Dendritic cell treated with granulocyte-macrophage colony-stimulating factor and Interleukin-4, amounts not matched to agents 40 ng/mL and 50 ng/mL, for 4 days (primary cell): Measurements from ENCODE around the gene FAT1.

Experiments used
- H3K27ac Mint-ChIP-seq: one replicate; pipeline ENCODE4 v1.8.0; 2022; ENCODE audit warnings: mild to moderate bottlenecking, mixed read lengths
- H3K27me3 Mint-ChIP-seq: one replicate; pipeline ENCODE4 v1.8.0; 2022; ENCODE audit warnings: mild to moderate bottlenecking, mixed read lengths
- H3K36me3 Mint-ChIP-seq: one replicate; pipeline ENCODE4 v1.8.0; 2022; ENCODE audit warnings: low read depth, mixed read lengths
- H3K4me1 Mint-ChIP-seq: one replicate; pipeline ENCODE4 v1.8.0; 2022; ENCODE audit warnings: low read depth, mixed read lengths
- H3K4me3 Mint-ChIP-seq: one replicate; pipeline ENCODE4 v1.8.0; 2022; ENCODE audit warnings: mild to moderate bottlenecking, moderate library complexity, mixed read lengths
- H3K9me3 Mint-ChIP-seq: one replicate; pipeline ENCODE4 v1.8.0; 2022; ENCODE audit warnings: mixed read lengths
- intact Hi-C: fragments of 100-400 bp; cut with micrococcal nuclease; formaldehyde crosslinking; loops from one replicate; pipeline ENCODE4 v1.15.0; 2022

FAT1 gene

DNA sequence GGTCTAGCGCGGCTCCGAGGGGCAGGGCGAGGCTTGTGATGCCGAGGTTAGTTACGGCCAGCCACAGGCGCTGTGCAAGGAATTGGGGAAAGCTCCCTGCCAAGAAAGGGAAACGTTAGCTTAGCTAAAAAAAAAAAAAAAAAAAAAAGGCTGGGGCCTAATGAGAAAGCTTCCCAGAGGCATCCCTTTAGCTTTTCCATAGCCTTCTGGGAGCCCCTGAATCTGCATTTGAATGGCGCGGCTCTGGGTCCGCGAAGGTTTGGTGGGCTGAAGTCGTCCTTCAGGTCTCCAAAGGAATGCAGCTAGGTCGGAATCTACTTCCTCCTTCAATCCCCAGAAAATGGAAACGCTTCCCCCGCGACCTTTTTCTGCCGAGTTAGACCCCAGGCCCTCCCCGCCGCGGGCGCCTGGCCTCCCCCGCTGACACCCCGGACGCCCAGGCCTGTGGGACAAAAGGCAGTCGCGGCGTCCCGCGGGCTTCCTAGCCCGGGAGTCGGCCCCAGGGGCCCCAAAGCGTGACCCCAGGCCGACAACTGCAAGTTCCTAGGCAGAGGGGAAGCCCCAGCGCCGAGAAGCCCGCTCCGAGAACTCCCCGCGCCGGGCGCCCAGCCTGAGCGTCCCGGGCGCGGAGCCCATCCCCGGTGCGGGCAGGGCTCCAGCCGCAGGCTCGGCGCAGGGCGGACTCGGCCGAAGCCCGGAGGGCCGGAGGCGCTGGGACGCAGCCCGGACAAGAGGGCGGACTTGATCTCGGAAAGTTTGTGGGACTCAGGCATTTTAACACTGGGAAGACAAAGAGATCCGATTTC lies 605 bp upstream of the FAT1 start:
- Mint-ChIP-seq H3K9me3 (no peaks in the 10 kb centered on the region), H3K4me3 (peak overlapping the region; percentile 61), H3K4me1 (no peaks in the 10 kb centered on the region), H3K36me3 (no peaks in the 10 kb centered on the region), H3K27me3 (peaks cover 71% of the 10 kb centered on the region), H3K27ac (no peak overlapping the region)
- intact Hi-C loops, result no loop called here

DNA sequence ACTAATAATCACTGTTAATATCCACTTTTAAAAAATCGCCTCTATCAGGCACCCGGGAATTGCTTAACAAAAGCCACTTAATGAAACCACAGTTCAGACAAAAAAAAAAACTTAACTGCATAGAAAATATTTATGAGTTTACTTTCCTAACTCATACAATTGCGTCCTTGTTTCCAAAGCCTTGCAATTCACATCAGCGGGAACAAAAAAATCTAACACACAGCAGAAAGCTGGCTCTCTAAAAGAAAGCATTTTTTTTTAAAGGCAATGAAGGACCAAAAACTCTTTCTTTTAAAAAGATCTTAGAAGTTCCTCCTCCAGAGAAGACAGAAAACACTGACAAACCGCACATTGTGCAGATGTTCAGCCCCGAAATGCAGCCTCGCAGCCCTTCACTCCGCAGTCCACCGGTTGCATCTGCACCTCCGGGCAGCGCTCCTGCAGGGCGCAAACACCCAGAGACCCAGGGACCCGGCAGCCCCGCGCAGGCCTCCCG lies 812 bp downstream of the FAT1 start:
- H3K27me3 Mint-ChIP-seq, result peaks cover 59% of the 10 kb centered on the region
- H3K4me3 Mint-ChIP-seq, result peak overlapping the region; percentile 52
- H3K9me3 Mint-ChIP-seq, result no peaks in the 10 kb centered on the region
- H3K27ac Mint-ChIP-seq, result no peak overlapping the region
- H3K4me1 Mint-ChIP-seq, result no peaks in the 10 kb centered on the region
- H3K36me3 Mint-ChIP-seq, result no peaks in the 10 kb centered on the region
- intact Hi-C loops, result no loop called here

DNA sequence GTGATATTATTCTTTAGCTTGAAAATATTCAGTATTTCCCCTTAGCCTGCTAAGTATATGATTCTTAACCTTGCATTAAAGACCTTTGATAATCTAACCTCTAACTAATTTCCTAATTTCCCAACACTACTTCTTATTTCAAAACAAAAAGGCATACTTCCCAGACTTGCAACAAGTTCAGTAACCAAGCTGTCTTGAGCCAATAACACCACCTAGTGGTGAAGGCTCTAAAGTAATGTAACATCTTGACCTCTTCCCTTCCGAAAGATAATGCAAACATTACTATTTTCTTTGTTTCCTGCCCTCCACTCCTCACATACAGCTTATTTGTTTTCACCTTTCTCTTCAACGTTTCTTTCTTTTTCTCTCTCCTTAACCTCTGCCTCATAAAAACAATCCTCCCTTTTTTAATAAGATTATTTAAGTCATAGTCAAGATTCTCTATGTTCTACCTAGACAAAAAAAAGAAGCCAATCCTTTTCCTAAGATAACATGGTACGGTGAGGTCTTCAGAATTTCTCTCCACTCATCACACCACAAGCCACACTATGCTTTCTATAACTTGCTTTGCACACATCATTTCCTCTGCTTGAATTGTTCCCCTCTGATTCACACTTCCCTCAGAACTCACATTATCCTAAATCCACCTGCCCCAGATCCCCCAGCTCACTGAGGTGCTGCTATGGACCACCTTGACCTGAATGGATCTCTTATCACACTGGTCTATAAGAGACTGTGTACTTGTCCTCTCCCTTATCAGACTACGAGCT lies 3.5 kb downstream of the FAT1 start:
- H3K4me3 Mint-ChIP-seq, result no peak overlapping the region
- intact Hi-C loops, result no loop called here
- H3K36me3 Mint-ChIP-seq, result no peaks in the 10 kb centered on the region
- H3K27ac Mint-ChIP-seq, result no peak overlapping the region
- no peaks in the 10 kb centered on the region for H3K4me1 Mint-ChIP-seq
- peaks cover 35% of the 10 kb centered on the region for H3K27me3 Mint-ChIP-seq
- no peaks in the 10 kb centered on the region for H3K9me3 Mint-ChIP-seq

DNA sequence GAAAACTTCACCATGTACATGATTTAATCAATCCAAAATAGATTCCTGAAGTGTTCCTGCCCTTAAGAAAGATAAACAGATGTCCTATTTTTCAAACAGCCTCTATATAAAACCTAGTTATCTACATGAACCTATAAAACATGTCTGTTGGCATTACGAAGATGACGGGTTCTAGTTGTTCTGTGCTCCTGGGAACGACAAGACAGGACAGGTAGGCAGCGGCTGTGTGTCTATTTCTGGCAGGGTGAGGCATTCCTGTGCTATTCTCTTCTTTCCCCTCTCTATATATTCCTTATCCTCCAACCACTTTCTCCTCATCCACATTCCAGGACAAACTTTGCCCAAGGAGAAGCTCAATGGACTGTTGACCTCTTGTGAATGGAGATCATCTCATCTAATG lies 6.1 kb downstream of the FAT1 start:
- Mint-ChIP-seq H3K4me3 (no peak overlapping the region), H3K9me3 (peaks cover 22% of the 10 kb centered on the region), H3K27ac (no peak overlapping the region), H3K36me3 (no peaks in the 10 kb centered on the region), H3K27me3 (peaks cover 12% of the 10 kb centered on the region), H3K4me1 (no peaks in the 10 kb centered on the region)
- intact Hi-C loops, result no loop called here

DNA sequence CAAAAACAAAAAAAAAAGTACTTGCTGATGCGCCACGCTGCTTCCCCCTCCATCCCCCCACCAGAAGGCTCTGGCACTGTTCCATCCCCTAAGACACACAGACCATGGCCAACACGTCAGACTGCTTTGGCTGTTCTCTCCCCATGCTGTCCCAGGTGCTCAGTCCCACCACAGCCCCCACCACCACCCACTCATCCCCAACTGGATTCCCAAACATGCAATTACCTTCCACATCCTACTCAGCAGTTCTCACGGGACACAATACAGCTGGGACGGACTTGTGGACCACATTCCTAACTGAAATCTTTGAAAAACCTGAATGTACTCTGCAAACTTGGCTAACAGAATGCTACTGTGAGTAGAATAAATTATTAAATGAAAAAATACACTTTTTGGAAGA lies 8.6 kb downstream of the FAT1 start:
- Mint-ChIP-seq H3K36me3 (no peaks in the 10 kb centered on the region), H3K27ac (no peak overlapping the region), H3K27me3 (no peaks in the 10 kb centered on the region), H3K4me3 (no peak overlapping the region), H3K9me3 (peaks cover 25% of the 10 kb centered on the region), H3K4me1 (no peaks in the 10 kb centered on the region)
- intact Hi-C loops, result no loop called here

DNA sequence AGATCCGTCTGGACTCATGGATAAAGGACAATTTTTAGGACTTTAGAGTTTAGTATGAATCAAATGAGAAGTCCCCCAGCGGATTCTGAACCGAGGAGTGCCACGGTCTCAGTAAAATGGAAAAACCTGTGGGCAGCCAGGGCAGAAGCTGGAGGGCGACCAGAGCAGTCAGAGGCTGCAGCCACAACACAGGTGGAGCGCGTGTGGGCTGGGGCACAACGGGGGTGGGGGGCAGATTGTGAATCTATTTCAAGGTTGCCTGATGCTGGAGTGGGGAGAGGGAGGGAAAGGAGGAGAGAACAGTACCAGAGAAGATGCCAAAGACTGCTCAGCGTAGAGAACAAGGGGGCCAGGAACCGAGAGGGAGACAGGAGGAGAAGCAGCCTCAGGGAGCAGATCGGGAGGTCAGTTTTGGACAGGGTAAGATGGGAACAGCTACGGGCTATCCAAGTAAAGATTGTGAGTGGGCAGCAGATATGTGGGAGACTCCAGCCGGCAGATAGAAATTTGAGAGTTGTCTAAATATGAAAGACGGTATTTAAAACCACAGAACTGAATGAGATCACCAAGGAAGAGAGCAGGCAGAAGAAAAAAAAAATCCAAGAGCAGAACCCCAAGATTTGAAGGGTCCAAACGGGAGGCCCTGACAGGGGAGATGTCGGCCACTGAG lies 9.5 kb downstream of the FAT1 start:
- Mint-ChIP-seq H3K4me3 (no peak overlapping the region), H3K4me1 (no peaks in the 10 kb centered on the region), H3K9me3 (peaks cover 25% of the 10 kb centered on the region), H3K27ac (no peak overlapping the region), H3K27me3 (no peaks in the 10 kb centered on the region), H3K36me3 (no peaks in the 10 kb centered on the region)
- intact Hi-C loops, result no loop called here

DNA sequence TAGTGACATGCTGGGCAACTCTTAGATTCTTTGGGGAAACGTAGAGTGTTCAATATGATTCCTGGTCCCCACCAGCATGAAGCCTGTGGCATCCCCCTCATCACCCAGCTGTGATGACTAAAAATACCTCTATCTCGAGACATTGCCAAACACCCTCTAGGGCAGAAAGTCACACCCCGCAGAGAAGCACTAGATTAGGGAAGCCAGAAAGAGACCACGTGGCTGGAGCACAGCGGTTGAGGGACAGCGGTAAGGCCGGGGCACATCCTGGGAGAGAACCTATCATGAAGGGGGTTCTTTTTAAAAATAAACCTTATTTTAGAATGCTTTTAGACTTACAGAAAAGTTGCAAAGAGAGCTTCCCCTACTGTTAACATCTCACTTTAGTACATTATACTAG lies 11.0 kb downstream of the FAT1 start:
- H3K27me3 Mint-ChIP-seq, result no peaks in the 10 kb centered on the region
- no peak overlapping the region for H3K27ac Mint-ChIP-seq
- H3K9me3 Mint-ChIP-seq, result peaks cover 25% of the 10 kb centered on the region
- no peaks in the 10 kb centered on the region for H3K4me1 Mint-ChIP-seq
- no peaks in the 10 kb centered on the region for H3K36me3 Mint-ChIP-seq
- intact Hi-C loops, result no loop called here
- no peak overlapping the region for H3K4me3 Mint-ChIP-seq

DNA sequence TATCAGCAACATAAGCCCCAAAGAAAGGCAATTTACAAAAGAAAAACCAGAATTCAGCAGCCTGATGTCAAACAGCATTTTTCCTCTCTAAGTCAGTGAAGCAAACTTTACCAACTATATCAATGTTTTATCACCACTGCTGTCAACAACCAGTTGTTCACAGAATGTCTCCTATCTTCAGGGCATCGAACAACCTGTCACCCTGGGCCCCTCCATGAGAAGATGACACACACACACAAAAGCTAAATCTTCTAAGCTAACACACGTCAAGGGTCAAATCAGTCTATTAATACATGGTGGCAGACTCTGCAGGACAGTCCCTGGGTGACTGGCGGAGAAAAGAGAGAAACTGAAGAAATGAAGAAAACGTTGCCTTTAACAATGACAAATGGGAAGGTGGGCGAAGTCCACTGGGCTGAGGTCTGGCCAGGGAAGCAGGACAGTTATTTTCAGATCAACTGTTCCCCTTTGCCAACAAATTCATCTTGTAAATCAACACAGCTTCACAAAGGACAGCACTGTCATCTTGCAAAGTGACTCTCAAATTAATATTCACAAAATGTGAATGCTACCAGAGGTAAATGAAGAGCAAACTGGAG lies 13.0 kb downstream of the FAT1 start:
- H3K27ac Mint-ChIP-seq, result no peak overlapping the region
- peaks cover 25% of the 10 kb centered on the region for H3K9me3 Mint-ChIP-seq
- H3K4me1 Mint-ChIP-seq, result no peaks in the 10 kb centered on the region
- H3K4me3 Mint-ChIP-seq, result no peak overlapping the region
- intact Hi-C loops, result no loop called here
- H3K27me3 Mint-ChIP-seq, result no peaks in the 10 kb centered on the region
- H3K36me3 Mint-ChIP-seq, result no peaks in the 10 kb centered on the region

DNA sequence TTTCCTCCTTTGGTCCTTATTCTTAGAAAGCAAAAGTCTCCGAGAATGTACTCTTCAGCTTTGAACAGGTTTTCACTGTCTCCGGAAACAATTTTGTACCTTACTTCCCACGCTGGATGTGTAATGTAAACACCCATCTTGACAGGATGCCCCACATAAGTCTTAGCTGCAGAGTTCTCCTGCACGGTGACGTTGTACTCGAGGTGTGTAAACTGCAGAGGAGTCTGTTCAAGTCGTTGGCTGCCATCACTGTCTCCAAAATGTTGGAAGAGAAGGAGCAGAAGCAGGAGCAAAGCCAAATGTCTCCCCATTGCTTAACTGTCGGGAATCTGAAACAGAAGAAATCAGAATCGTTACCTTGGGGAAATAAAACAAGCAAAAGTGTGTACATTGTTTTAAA lies 14.1 kb downstream of the FAT1 start:
- no peak overlapping the region for H3K4me3 Mint-ChIP-seq
- intact Hi-C loops, result no loop called here
- H3K9me3 Mint-ChIP-seq, result peaks cover 22% of the 10 kb centered on the region
- no peaks in the 10 kb centered on the region for H3K4me1 Mint-ChIP-seq
- no peaks in the 10 kb centered on the region for H3K27me3 Mint-ChIP-seq
- no peaks in the 10 kb centered on the region for H3K36me3 Mint-ChIP-seq
- H3K27ac Mint-ChIP-seq, result no peak overlapping the region

DNA sequence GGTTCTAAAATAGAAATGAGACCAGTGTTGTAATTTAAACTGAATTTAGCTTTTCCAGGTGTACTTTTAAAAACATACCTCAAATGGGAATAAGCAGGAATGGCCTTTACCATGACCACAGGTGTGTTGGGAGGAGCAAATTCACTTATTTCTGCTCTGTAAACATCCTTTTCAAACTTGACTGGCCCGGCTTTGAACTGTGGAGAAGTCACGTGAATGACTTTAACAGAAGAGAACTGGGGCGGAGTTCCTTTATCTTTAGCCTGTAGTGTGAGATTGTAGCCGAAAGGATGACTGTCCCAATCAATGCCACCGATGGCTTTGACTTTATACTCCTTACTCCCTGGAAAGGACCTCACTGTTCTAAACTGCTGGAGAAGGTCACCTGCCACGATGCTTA lies 15.1 kb downstream of the FAT1 start:
- no peaks in the 10 kb centered on the region for H3K27me3 Mint-ChIP-seq
- intact Hi-C loops, result no loop called here
- no peak overlapping the region for H3K27ac Mint-ChIP-seq

DNA sequence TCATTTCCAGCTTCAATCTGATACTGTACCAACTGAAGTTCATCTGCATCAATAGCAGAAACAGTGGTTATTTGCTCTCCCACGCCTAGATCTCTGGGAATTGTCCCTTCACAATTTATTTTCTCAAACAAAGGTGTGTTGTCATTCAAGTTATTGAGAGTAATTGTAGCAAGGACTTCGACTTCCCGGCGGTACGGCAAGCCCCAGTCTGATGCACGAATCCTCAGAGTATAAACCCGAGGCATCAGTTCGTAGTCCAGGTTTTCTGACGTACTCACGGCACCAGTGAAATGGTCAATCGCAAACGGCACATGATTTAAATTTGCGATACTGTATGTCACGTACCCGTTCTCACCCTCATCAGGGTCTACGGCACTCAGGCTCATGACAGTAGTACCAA lies 15.7 kb downstream of the FAT1 start:
- Mint-ChIP-seq H3K9me3 (peaks cover 8% of the 10 kb centered on the region), H3K4me3 (no peak overlapping the region)

More for the DNA sequence above, 15.1 kb downstream of the FAT1 start:
- Mint-ChIP-seq H3K36me3 (no peaks in the 10 kb centered on the region), H3K9me3 (peaks cover 12% of the 10 kb centered on the region), H3K4me3 (no peak overlapping the region), H3K4me1 (no peaks in the 10 kb centered on the region)

DNA sequence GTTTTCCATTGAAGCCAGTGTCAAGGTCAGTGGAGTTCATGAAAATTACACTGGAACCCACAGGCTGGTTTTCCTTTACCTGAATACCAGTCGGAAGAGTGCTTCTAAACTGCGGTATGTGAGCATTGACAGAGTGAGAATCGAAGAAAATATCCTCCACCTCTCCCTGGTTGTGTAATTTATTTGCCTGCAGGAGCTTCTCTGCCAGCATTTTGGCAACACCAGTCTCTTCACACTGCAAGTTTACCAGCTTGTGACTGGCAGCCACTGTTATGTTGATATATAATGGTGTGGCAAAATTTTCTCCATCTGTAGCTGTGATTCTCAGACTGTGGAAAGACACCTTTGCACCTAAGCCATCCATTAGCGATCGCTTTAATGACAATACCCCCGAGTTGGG lies 16.1 kb downstream of the FAT1 start:
- H3K27me3 Mint-ChIP-seq, result no peaks in the 10 kb centered on the region
- H3K27ac Mint-ChIP-seq, result no peak overlapping the region

More for the DNA sequence above, 15.7 kb downstream of the FAT1 start:
- no peaks in the 10 kb centered on the region for H3K4me1 Mint-ChIP-seq
- H3K27me3 Mint-ChIP-seq, result no peaks in the 10 kb centered on the region
- no peak overlapping the region for H3K27ac Mint-ChIP-seq
- H3K36me3 Mint-ChIP-seq, result no peaks in the 10 kb centered on the region
- intact Hi-C loops, result no loop called here

DNA sequence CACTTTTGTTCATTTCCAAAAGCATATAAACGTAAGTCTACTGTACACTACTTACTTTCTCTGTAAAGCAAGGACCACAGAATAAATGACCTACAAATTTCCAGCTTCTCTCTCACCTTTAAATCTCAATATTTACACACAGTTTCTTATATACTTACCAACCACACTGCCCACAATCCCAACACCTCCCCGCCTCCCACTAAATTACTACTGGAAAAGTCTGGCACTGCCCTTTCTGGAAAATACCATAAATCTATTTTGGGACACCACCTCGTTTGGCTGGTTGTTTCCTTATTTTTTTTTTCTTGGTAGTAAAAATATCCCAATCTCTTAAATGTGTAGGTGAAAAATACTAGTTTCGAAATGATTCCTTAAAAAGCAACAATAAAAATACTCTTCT lies 19.6 kb downstream of the FAT1 start:
- H3K27ac Mint-ChIP-seq, result no peak overlapping the region
- no peaks in the 10 kb centered on the region for H3K36me3 Mint-ChIP-seq
- H3K27me3 Mint-ChIP-seq, result no peaks in the 10 kb centered on the region
- no peaks in the 10 kb centered on the region for H3K9me3 Mint-ChIP-seq
- intact Hi-C loops, result no loop called here
- H3K4me1 Mint-ChIP-seq, result no peaks in the 10 kb centered on the region
- no peak overlapping the region for H3K4me3 Mint-ChIP-seq

More for the DNA sequence above, 16.1 kb downstream of the FAT1 start:
- H3K36me3 Mint-ChIP-seq, result no peaks in the 10 kb centered on the region
- intact Hi-C loops, result no loop called here
- no peak overlapping the region for H3K4me3 Mint-ChIP-seq
- peaks cover 3% of the 10 kb centered on the region for H3K9me3 Mint-ChIP-seq
- no peaks in the 10 kb centered on the region for H3K4me1 Mint-ChIP-seq

DNA sequence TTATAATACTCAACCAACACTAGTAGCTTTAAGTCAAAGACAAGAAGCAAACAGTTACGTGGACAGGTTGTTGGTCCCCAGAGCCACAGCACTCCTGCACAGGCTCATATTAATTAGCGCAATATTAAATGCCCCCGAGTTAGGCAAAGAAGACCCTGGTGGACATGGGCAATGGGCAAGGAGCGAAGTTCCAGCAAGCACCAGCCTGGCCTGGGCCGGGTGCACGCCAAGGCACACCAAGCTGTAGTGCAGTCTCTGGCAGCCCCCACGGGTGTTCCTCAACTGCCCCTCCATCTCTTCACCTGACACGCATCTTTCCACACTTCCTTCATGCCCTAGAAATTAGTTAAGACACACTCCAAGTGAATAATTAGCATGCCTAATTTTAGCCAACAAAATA lies 20.1 kb downstream of the FAT1 start:
- Mint-ChIP-seq H3K27me3 (no peaks in the 10 kb centered on the region), H3K36me3 (no peaks in the 10 kb centered on the region), H3K4me1 (no peaks in the 10 kb centered on the region), H3K4me3 (no peak overlapping the region), H3K27ac (no peak overlapping the region), H3K9me3 (peaks cover 3% of the 10 kb centered on the region)
- intact Hi-C loops, result no loop called here
